ENCODE data around the gene ZMYM5. TPM values are rescaled to one million over a fixed set of nuclear protein-coding genes. Genes with fewer than 3 reads are reported as not detected.

The ZMYM5 gene
- total and polyA plus RNA-seq, 2 of the 13 experiments (the other 11 are each of a cell fraction or from before 2014, with no cell fraction given), result 7.8 to 9.4 TPM

- no peak for TF ChIP-seq ELK4 (CRISPR knock-in tag; IDR thresholded peaks at IDR 0.05; ENCODE audit: borderline replicate concordance)
- TF ChIP-seq ZNF773 (CRISPR knock-in tag; IDR thresholded peaks at IDR 0.05; ENCODE audit: borderline replicate concordance), result 0 out of 2 replicates have a peak, but pooled peaks have one; percentile 20
- no peak for TF ChIP-seq ZNF761 (CRISPR knock-in tag; conservative IDR thresholded peaks at IDR 0.05)
- TF ChIP-seq ZNF367 (CRISPR knock-in tag; IDR thresholded peaks at IDR 0.05; ENCODE audit: borderline replicate concordance), result no peak
- TF ChIP-seq RELA (CRISPR knock-in tag; IDR thresholded peaks at IDR 0.05), result no peak
- no peak for TF ChIP-seq NFAT5 (CRISPR knock-in tag; IDR thresholded peaks at IDR 0.05)
- no peak for TF ChIP-seq PAF1 (CRISPR knock-in tag; IDR thresholded peaks at IDR 0.05)
- no peak for TF ChIP-seq ZC3H4 (CRISPR knock-in tag; IDR thresholded peaks at IDR 0.05; ENCODE audit: borderline replicate concordance)
- TF ChIP-seq GTF3A (CRISPR knock-in tag; conservative IDR thresholded peaks at IDR 0.05), result no peak
- peak; percentile 69; the same call in 1 of the 2 replicates for TF ChIP-seq ZC3H13 (CRISPR knock-in tag; IDR thresholded peaks at IDR 0.05)
- TF ChIP-seq UBTF (CRISPR knock-in tag; IDR thresholded peaks at IDR 0.05), result peak; percentile 73; the same call in 1 of the 2 replicates
- TF ChIP-seq TEAD3 (CRISPR knock-in tag; optimal IDR thresholded peaks at IDR 0.05; ENCODE audit: borderline replicate concordance), result no peak
- TF ChIP-seq TCF12 (IDR thresholded peaks at IDR 0.05), result no peak
- no peak for TF ChIP-seq TCF12 (CRISPR knock-in tag; IDR thresholded peaks at IDR 0.05)
- TF ChIP-seq RBAK (CRISPR knock-in tag; IDR thresholded peaks at IDR 0.05), result no peak
- TF ChIP-seq, protein P1, sequence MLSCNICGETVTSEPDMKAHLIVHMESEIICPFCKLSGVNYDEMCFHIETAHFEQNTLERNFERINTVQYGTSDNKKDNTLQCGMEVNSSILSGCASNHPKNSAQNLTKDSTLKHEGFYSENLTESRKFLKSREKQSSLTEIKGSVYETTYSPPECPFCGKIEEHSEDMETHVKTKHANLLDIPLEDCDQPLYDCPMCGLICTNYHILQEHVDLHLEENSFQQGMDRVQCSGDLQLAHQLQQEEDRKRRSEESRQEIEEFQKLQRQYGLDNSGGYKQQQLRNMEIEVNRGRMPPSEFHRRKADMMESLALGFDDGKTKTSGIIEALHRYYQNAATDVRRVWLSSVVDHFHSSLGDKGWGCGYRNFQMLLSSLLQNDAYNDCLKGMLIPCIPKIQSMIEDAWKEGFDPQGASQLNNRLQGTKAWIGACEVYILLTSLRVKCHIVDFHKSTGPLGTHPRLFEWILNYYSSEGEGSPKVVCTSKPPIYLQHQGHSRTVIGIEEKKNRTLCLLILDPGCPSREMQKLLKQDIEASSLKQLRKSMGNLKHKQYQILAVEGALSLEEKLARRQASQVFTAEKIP (CRISPR knock-in tag; IDR thresholded peaks at IDR 0.05; ENCODE audit: borderline replicate concordance), result no peak
- no peak for TF ChIP-seq NCOA5 (CRISPR knock-in tag; IDR thresholded peaks at IDR 0.05)
- TF ChIP-seq CEBPG (CRISPR knock-in tag; IDR thresholded peaks at IDR 0.05), result no peak; the same call in 1 of the 2 replicates
- TF ChIP-seq TCF7L2 (IDR thresholded peaks at IDR 0.05; ENCODE audit: low read depth, low read length), result no peak
- peak; percentile 82 for TF ChIP-seq RBFOX2 (IDR thresholded peaks at IDR 0.05; ENCODE audit: low read depth, low read length)
- TF ChIP-seq FOSL2 (CRISPR knock-in tag; IDR thresholded peaks at IDR 0.05), result peak; percentile 38; the same call in 1 of the 2 replicates
Observed at GRCh38 chr13:19863323-19864023, at the start of gene ZMYM5 (continued).

Data from HepG2 (cell line).